GM12801 (cell line): ENCODE data around the gene ATP9B.

Experiments
- CTCF ChIP-seq: IDR thresholded peaks from one replicate; pipeline ENCODE4 v1.5.1; 2011; ENCODE audit warnings: control low read depth; ENCODE audit not compliant: insufficient read length; ENCODE audit errors: extremely low read depth

Gene ATP9B

DNA sequence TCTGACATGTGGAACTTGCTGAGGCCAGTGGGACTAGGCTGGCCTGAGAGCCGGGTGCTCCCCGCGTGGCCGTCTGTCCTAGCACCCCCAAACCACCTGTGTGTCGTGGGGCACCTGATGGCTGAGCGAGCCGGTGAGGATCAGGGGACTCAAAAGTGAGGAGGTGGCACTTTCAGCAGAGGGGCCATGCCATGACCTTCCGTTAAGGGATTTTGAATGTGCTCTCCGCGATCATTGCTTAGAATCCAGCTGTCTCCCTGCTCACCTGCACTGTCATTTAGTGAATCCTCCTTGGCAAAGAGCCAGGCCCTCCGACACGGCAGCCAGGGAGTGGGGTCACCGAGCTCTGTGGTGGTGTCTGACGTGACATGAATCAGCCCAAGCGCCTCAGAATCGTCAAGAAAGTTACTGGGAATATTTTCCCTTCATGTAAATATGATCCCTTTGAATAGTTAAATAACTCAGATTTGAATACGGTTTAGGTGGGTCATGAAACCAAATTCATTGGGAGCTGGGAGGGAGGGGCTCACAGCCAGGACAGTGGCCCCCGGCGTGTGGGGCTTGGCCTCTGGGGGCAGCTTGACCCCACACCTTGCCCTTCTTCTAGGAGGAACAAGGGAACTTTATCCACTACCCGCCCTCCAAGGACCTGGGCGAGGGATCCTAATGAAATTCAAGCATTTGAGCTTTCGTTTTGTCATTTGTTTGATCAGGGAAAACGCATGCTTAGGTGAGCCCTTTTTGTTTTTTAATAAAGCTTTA lies 336.0 kb downstream of the ATP9B start:
- TF ChIP-seq CTCF = no peak

GRCh38 chr18:79405781-79406575 lies 336.8 kb downstream of the ATP9B start:
- TF ChIP-seq CTCF = no peak

GRCh38 chr18:79406708-79407107 lies 337.5 kb downstream of the ATP9B start:
- TF ChIP-seq CTCF = no peak

DNA sequence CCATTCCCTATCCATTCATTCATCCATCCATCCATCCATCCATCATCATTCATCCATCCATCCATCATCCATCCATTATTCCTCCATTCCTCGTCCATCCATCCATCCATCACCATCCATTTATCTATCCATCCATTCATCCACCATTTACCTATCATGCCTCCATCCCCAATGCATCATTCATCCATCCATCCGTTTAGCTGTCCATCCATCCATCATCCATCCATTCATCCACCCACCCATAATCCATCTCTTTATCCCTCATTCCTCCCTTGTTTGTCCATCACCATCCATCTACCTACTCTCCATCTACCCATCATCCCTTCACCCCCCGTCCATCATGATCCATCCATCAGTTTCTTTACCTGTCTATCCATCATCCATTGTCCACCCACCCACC lies 340.1 kb downstream of the ATP9B start:
- TF ChIP-seq CTCF = no peak

DNA sequence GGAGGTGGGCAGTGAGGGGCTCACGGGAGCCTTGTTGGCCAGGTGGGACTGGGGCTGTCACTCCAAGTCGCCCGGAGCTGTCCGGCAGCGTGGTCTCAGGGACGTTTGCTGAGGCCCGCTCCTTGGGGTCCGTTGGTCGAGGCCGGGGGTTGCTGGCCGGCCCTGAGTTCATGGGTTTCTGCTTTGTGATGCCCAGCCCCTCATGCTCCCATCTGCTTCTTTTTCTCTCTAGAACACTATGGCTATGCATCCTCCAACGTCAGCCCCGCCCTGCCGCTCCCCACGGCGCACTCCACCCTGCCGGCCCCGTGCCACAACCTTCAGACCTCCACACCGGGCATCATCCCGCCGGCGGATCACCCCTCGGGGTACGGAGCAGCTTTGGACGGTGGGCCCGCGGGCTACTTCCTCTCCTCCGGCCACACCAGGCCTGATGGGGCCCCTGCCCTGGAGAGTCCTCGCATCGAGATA lies 341.0 kb downstream of the ATP9B start:
- TF ChIP-seq CTCF = no peak

- no peak for TF ChIP-seq CTCF
Observed at GRCh38 chr18:79410731-79411613, 341.8 kb downstream of the ATP9B start.
